H1 (cell line): ENCODE measurements around the gene PERCC1. TPM values are rescaled to one million over a fixed set of nuclear protein-coding genes. Genes with fewer than 3 reads are reported as not detected.

ENCODE experiments used
- CTCF ChIA-PET: fragments of 300-600 bp; sonication (Branson Sonifier 250); formaldehyde crosslinking; loops from one replicate; lab custom pipeline; 2021; ENCODE audit not compliant: partially characterized antibody; lab: Charles Lee
- POLR2A ChIA-PET: fragments of 300-600 bp; sonication (Branson Sonifier 250); formaldehyde crosslinking; loops from one replicate; lab custom pipeline; 2021; ENCODE audit warnings: inconsistent platforms; ENCODE audit not compliant: partially characterized antibody; lab: Charles Lee
- DNase-seq, 2 experiments: peaks; one replicate each; pipeline versions ENCODE4 v3.0.0 to v3.0.0-alpha.2; 2010 to 2022; ENCODE audit warnings: low spot score in 2 of 2, low read depth in 1 of 2, mixed read lengths in 1 of 2
- FAIRE-seq: peaks from 2 replicates; lab custom pipeline; 2011; peaks lifted over from hg19 to GRCh38; lab: Jason Lieb, UNC
- H2AFZ ChIP-seq: 2 replicates; pipeline ENCODE4 v1.8.1; 2012; ENCODE audit warnings: low read length, inconsistent platforms
- H2AK5ac ChIP-seq: 2 replicates; pipeline ENCODE4 v1.6.1; 2013; ENCODE audit warnings: low read depth, low read length
- H2BK120ac ChIP-seq: replicated peaks from 2 replicates; pipeline ENCODE3; 2013; ENCODE audit warnings: low read depth, low read length, inconsistent platforms
- H2BK12ac ChIP-seq: 2 replicates; pipeline ENCODE4 v1.6.1; 2013; ENCODE audit warnings: low read depth, low read length
- H2BK15ac ChIP-seq: 2 replicates; pipeline ENCODE4 v1.6.1; 2013; ENCODE audit warnings: low read length
- H2BK20ac ChIP-seq: 2 replicates; pipeline ENCODE4 v1.6.1; 2013; ENCODE audit warnings: low read length
- H2BK5ac ChIP-seq: 2 replicates; pipeline ENCODE4 v1.6.1; 2013; ENCODE audit warnings: low read depth, low read length
- H3K14ac ChIP-seq: 2 replicates; pipeline ENCODE4 v1.6.1; 2013; ENCODE audit warnings: inconsistent platforms; ENCODE audit not compliant: insufficient read length
- H3K18ac ChIP-seq: 2 replicates; pipeline ENCODE4 v1.6.1; 2013; ENCODE audit warnings: low read length; ENCODE audit errors: extremely low read depth
- H3K23ac ChIP-seq: 2 replicates; pipeline ENCODE4 v1.6.1; 2013; ENCODE audit warnings: inconsistent platforms; ENCODE audit not compliant: insufficient read length
- H3K23me2 ChIP-seq: 2 replicates; pipeline ENCODE4 v1.6.1; 2013; ENCODE audit warnings: low read depth, low read length
- H3K27ac ChIP-seq: 2 replicates; pipeline ENCODE4 v1.6.1; 2011; ENCODE audit warnings: low read depth, low read length, inconsistent platforms
- H3K27me3 ChIP-seq, 4 experiments: replicated peaks in 1 of 4; 1 replicate in 1 of 4; 2 replicates in 3 of 4; pipeline versions ENCODE4 v1.6.1 to v1.8.1; 2011 to 2013; ENCODE audit warnings: low read length in 3 of 4, mild to moderate bottlenecking in 3 of 4, inconsistent platforms in 2 of 4, mixed read lengths in 2 of 4, moderate library complexity in 1 of 4; ENCODE audit not compliant: control insufficient read depth in 3 of 4, insufficient read depth in 3 of 4; ENCODE audit errors: extremely low read depth in 1 of 4
- H3K36me3 ChIP-seq, 4 experiments: 2 replicates each; pipeline versions ENCODE4 v1.6.1 to v1.8.1; 2011 to 2013; ENCODE audit warnings: mild to moderate bottlenecking in 4 of 4, low read length in 3 of 4, moderate library complexity in 2 of 4, control low read depth in 1 of 4, inconsistent platforms in 1 of 4; ENCODE audit not compliant: insufficient read depth in 4 of 4, control insufficient read depth in 2 of 4
- H3K4ac ChIP-seq: replicated peaks from 2 replicates; pipeline ENCODE3; 2013; ENCODE audit warnings: low read length, low read depth, mixed read lengths, inconsistent platforms; ENCODE audit not compliant: insufficient read length
- H3K4me1 ChIP-seq, 4 experiments: replicated peaks in 1 of 4; 1 replicate in 1 of 4; 2 replicates in 3 of 4; pipeline versions ENCODE4 v1.6.1 to v1.8.1; 2011 to 2013; ENCODE audit warnings: low read length in 3 of 4, inconsistent platforms in 2 of 4, mixed read lengths in 1 of 4; ENCODE audit not compliant: insufficient read depth in 4 of 4, control insufficient read depth in 3 of 4
- H3K4me2 ChIP-seq, 2 experiments: 2 replicates each; pipeline versions ENCODE4 v1.6.1 to v1.8.1; 2011 to 2013; ENCODE audit warnings: low read depth in 2 of 2, low read length in 2 of 2, control low read depth in 1 of 2, inconsistent platforms in 1 of 2, mild to moderate bottlenecking in 1 of 2; ENCODE audit not compliant: insufficient read depth in 1 of 2
- H3K4me3 ChIP-seq, 4 experiments: fragments of 200-600, 300-600 bp in 1 of 4; sonication (generic), shearing (Covaris generic), sonication (Bioruptor Twin) in 1 of 4; 2 replicates each; pipeline versions ENCODE4 v1.5.1 to v1.8.1; 2011 to 2016; ENCODE audit warnings: low read length in 4 of 4, low read depth in 3 of 4, control low read depth in 2 of 4, inconsistent platforms in 2 of 4, mild to moderate bottlenecking in 2 of 4, mixed read lengths in 1 of 4, moderate library complexity in 1 of 4; ENCODE audit not compliant: insufficient read depth in 2 of 4; ENCODE audit errors: extremely low read depth in 1 of 4
- H3K56ac ChIP-seq: replicated peaks from 2 replicates; pipeline ENCODE3; 2013; ENCODE audit warnings: low read depth, mild to moderate bottlenecking, mixed read lengths, low read length, inconsistent platforms; ENCODE audit not compliant: insufficient read length
- H3K79me1 ChIP-seq: 2 replicates; pipeline ENCODE4 v1.6.1; 2013; ENCODE audit warnings: low read depth, low read length, control low read depth
- H3K79me2 ChIP-seq, 2 experiments: 2 replicates each; pipeline versions ENCODE4 v1.6.1 to v1.8.1; 2012 to 2013; ENCODE audit warnings: low read length in 2 of 2, mild to moderate bottlenecking in 2 of 2, inconsistent platforms in 1 of 2; ENCODE audit not compliant: insufficient read depth in 2 of 2, control insufficient read depth in 1 of 2
- H3K9ac ChIP-seq, 4 experiments: replicated peaks in 1 of 4; 1 replicate in 1 of 4; 2 replicates in 3 of 4; pipeline versions ENCODE4 v1.6.1 to v1.8.1; 2011 to 2013; ENCODE audit warnings: low read depth in 3 of 4, low read length in 3 of 4, control low read depth in 2 of 4, mild to moderate bottlenecking in 2 of 4, moderate library complexity in 2 of 4, inconsistent platforms in 1 of 4; ENCODE audit errors: extremely low read depth in 1 of 4
- H3K9me3 ChIP-seq, 2 experiments: 2 replicates each; pipeline versions ENCODE4 v1.6.1 to v1.8.1; 2012 to 2013; ENCODE audit warnings: mild to moderate bottlenecking in 2 of 2, moderate library complexity in 2 of 2, control low read depth in 1 of 2, inconsistent platforms in 1 of 2, low read depth in 1 of 2, low read length in 1 of 2, mixed read lengths in 1 of 2; ENCODE audit not compliant: insufficient read depth in 2 of 2
- H4K20me1 ChIP-seq, 2 experiments: replicated peaks in 1 of 2; 2 replicates each; pipeline versions ENCODE3 to v1.8.1; 2011 to 2013; ENCODE audit warnings: inconsistent platforms in 2 of 2, low read length in 2 of 2, mild to moderate bottlenecking in 1 of 2; ENCODE audit not compliant: insufficient read depth in 2 of 2, control insufficient read depth in 1 of 2
- H4K5ac ChIP-seq: 2 replicates; pipeline ENCODE4 v1.6.1; 2013; ENCODE audit warnings: low read length, low read depth, mixed read lengths, inconsistent platforms; ENCODE audit not compliant: insufficient read length
- H4K8ac ChIP-seq: 2 replicates; pipeline ENCODE4 v1.8.0; 2013; ENCODE audit warnings: mild to moderate bottlenecking, moderate library complexity, low read length, inconsistent platforms; ENCODE audit not compliant: insufficient read depth; ENCODE audit errors: extremely low read depth
- H4K91ac ChIP-seq: replicated peaks from 2 replicates; pipeline ENCODE3; 2013; ENCODE audit warnings: low read length, mixed read lengths, inconsistent platforms; ENCODE audit not compliant: insufficient read length
- ATF3 ChIP-seq: IDR thresholded peaks from 2 replicates; pipeline ENCODE4 v1.6.1; 2011; ENCODE audit warnings: low read depth, mild to moderate bottlenecking, low read length; ENCODE audit not compliant: insufficient read depth
- CBX8 ChIP-seq: fragments of 300-800, 300-1000 bp; sonication (generic); IDR thresholded peaks from 2 replicates; pipeline ENCODE4 v1.7.1; 2016; ENCODE audit warnings: low read depth, low read length, borderline replicate concordance
- CHD1 ChIP-seq: IDR thresholded peaks from 2 replicates; pipeline ENCODE4 v1.6.1; 2012; ENCODE audit warnings: low read depth, low read length, improper control_type of control experiment
- CTCF ChIP-seq, 3 experiments: IDR thresholded peaks; 1 replicate in 2 of 3; 2 replicates in 1 of 3; pipeline versions ENCODE4 v1.5.1 to v1.6.1; 2011; ENCODE audit warnings: low read length in 3 of 3, mild to moderate bottlenecking in 3 of 3, inconsistent platforms in 2 of 3, low read depth in 1 of 3, moderate library complexity in 1 of 3; ENCODE audit not compliant: insufficient read depth in 1 of 3; ENCODE audit errors: control extremely low read depth in 1 of 3
- KDM1A ChIP-seq: fragments of 200-600, 300-600 bp; sonication (generic); IDR thresholded peaks from 2 replicates; pipeline ENCODE4 v1.7.1; 2016; ENCODE audit warnings: mild to moderate bottlenecking, low read length, borderline replicate concordance
- KDM4A ChIP-seq: IDR thresholded peaks from one replicate; pipeline ENCODE4 v1.7.1; 2012; ENCODE audit warnings: low read depth, mild to moderate bottlenecking, moderate library complexity, low read length, inconsistent platforms; ENCODE audit not compliant: severe bottlenecking
- NRF1 ChIP-seq: IDR thresholded peaks from 2 replicates; pipeline ENCODE4 v1.6.1; 2011; ENCODE audit warnings: mild to moderate bottlenecking, low read depth, low read length, improper control_type of control experiment
- RAD21 ChIP-seq, 2 experiments: IDR thresholded peaks in 1 of 2; conservative IDR thresholded peaks in 1 of 2; 2 replicates each; pipeline ENCODE4 v1.6.1; 2011; ENCODE audit warnings: low read depth in 2 of 2, low read length in 2 of 2, improper control_type of control experiment in 1 of 2, inconsistent platforms in 1 of 2, mild to moderate bottlenecking in 1 of 2, moderate library complexity in 1 of 2
- RFX5 ChIP-seq: IDR thresholded peaks from 2 replicates; pipeline ENCODE4 v1.6.1; 2011; ENCODE audit warnings: low read depth, low read length, improper control_type of control experiment, borderline replicate concordance
- SRF ChIP-seq: IDR thresholded peaks from 2 replicates; pipeline ENCODE4 v1.6.1; 2011; ENCODE audit warnings: mild to moderate bottlenecking, low read depth, low read length, moderate library complexity
- TAF1 ChIP-seq: IDR thresholded peaks from 2 replicates; pipeline ENCODE4 v1.6.1; 2011; ENCODE audit warnings: mild to moderate bottlenecking, low read depth, low read length
- WGBS, 2 experiments: shearing (Covaris generic) in 1 of 2; methylation state at CpG; one replicate each; pipeline versions ENCODE4 v1.1.6 to v1.1.7; 2013 to 2015; ENCODE audit warnings: low lambda C conversion rate in 2 of 2, mixed read lengths in 2 of 2, inconsistent platforms in 1 of 2, low coverage in 1 of 2, missing lambda C conversion rate in 1 of 2; ENCODE audit not compliant: insufficient replicate concordance in 2 of 2, insufficient coverage in 1 of 2, insufficient read length in 1 of 2; ENCODE audit errors: extremely low coverage in 1 of 2, missing lambda C conversion rate in 1 of 2; 5-methylcytosine and 5-hydroxymethylcytosine counted together
- polyA plus RNA-seq, 7 experiments: library from polyadenylated mRNA; depleted of rRNA in 3 of 7; stranded (reverse) in 5 of 7; unstranded in 2 of 7; fragments of >200 nt in 5 of 7; fragments of 200-250 nt in 2 of 7; gene quantifications; 1 replicate in 5 of 7; 2 replicates in 1 of 7; 4 replicates in 1 of 7; pipeline versions ENCODE4 v1.2.1 to v1.2.3, GENCODE V29; 2011 to 2013; ENCODE audit warnings: missing spikeins in 2 of 7, mixed read lengths in 2 of 7
- total RNA-seq: library from RNA; stranded (reverse); fragmentation: NEBNext Ultra II Directional; extraction: Animal tissue kit (Norgen Biotek cat#: 25700); gene quantifications from 2 replicates; pipeline ENCODE4 v1.2.1, GENCODE V29; 2021

PERCC1 gene
- total and polyA plus RNA-seq, 2 of the 8 experiments (the other 6 are each of a cell fraction or from before 2014, with no cell fraction given): not detected

- no peak for FAIRE-seq
- Histone ChIP-seq H3K9ac (no peak overlapping the region), H3K79me2 (peaks cover 0 to 3% of the 10 kb centered on the region in 2 experiments; a peak in 1 of 4 replicates)
Measured at GRCh38 chr16:1461146-1461545, 30.3 kb downstream of the PERCC1 start.

More at GRCh38 chr16:1461146-1461545, 30.3 kb downstream of the PERCC1 start:
- no peak overlapping the region for H3K4me3 ChIP-seq
- no peaks in the 10 kb centered on the region for H3K23me2 ChIP-seq
- CTCF ChIA-PET: no interaction called here
- peaks cover 0 to 8% of the 10 kb centered on the region in 2 experiments for H4K20me1 ChIP-seq
- H3K36me3 ChIP-seq: peaks cover 0 to 26% (median 6%) of the 10 kb centered on the region in 4 experiments; a peak in 5 of 8 replicates
- H3K4ac ChIP-seq: no peak overlapping the region
- 96% methylated on average over 15 of the region's 24 CpGs; no CpG with 5 or more reads in 1 of the 2 experiments for WGBS, 2 experiments
- H3K79me1 ChIP-seq: peaks cover 3% of the 10 kb centered on the region
- H2AFZ ChIP-seq: no peak overlapping the region
- H3K27me3 ChIP-seq: no peaks in the 10 kb centered on the region
- H3K56ac ChIP-seq: no peak overlapping the region
- no peak overlapping the region for H2BK12ac ChIP-seq
- H2AK5ac ChIP-seq: no peak overlapping the region
- no peak overlapping the region for H3K4me2 ChIP-seq
- H2BK5ac ChIP-seq: no peak overlapping the region
- H3K9me3 ChIP-seq: no peaks in the 10 kb centered on the region
- POLR2A ChIA-PET: interaction anchor here (0.5 to 2.2 kb wide), 4 partner anchors 9 to 81 kb away, joined by 3 to 6 read pairs (median 3); no protein-coding TSS in a partner anchor
- no peak overlapping the region for H3K14ac ChIP-seq
- DNase-seq: no peak
- H2BK15ac ChIP-seq: no peak overlapping the region
- TF ChIP-seq ATF3: no peak
- no peak for TF ChIP-seq KDM1A
- no peak for TF ChIP-seq NRF1
- TF ChIP-seq SRF: no peak
- no peak for TF ChIP-seq CHD1
- no peak for TF ChIP-seq TAF1
- TF ChIP-seq CBX8: no peak
- TF ChIP-seq KDM4A: no peak
- no peak for TF ChIP-seq CTCF (IDR thresholded peaks at IDR 0.05; ENCODE audit: control extremely low read depth in 1 of 3, insufficient read depth in 1 of 3, low read depth in 1 of 3, low read length in 3 of 3)
- no peak for TF ChIP-seq RAD21 (IDR thresholded peaks at IDR 0.05 in 1 of 2, conservative IDR thresholded peaks at IDR 0.05 in 1 of 2; ENCODE audit: low read depth in 2 of 2, low read length in 2 of 2)
- TF ChIP-seq RFX5: no peak
- TF ChIP-seq, all 59 proteins: peak for 0
- Histone ChIP-seq H3K27ac (no peak overlapping the region), H3K4me1 (no peaks in the 10 kb centered on the region), H3K18ac (no peak overlapping the region), H4K8ac (no peak overlapping the region), H2BK120ac (no peak overlapping the region), H4K91ac (no peak overlapping the region), H2BK20ac (no peak overlapping the region), H4K5ac (no peak overlapping the region), H3K23ac (no peak overlapping the region)
